ENCODE measurements around the gene EIF2S2.

DNA sequence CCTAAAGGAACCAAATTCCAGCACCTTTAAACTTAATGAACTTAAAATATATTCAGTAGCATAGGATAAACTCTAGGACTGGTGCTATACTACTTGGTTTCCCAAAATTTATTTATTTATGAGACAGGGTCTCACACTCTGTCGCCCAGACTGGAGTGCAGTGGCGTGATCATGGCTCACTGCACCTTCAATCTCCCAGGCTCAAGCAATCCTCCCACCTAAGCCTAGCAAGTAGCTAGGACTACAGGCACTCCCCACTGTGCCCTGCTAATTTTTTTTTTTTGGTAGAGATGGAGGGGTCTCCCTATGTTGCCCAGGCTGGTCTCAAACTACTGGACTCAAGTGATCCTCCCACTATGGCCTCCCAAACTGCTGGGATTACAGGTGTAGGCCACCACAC, 21.4 kb downstream of the EIF2S2 start:
- TF ChIP-seq, protein P1, sequence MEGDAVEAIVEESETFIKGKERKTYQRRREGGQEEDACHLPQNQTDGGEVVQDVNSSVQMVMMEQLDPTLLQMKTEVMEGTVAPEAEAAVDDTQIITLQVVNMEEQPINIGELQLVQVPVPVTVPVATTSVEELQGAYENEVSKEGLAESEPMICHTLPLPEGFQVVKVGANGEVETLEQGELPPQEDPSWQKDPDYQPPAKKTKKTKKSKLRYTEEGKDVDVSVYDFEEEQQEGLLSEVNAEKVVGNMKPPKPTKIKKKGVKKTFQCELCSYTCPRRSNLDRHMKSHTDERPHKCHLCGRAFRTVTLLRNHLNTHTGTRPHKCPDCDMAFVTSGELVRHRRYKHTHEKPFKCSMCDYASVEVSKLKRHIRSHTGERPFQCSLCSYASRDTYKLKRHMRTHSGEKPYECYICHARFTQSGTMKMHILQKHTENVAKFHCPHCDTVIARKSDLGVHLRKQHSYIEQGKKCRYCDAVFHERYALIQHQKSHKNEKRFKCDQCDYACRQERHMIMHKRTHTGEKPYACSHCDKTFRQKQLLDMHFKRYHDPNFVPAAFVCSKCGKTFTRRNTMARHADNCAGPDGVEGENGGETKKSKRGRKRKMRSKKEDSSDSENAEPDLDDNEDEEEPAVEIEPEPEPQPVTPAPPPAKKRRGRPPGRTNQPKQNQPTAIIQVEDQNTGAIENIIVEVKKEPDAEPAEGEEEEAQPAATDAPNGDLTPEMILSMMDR (IDR thresholded peaks at IDR 0.05), result no peak
- TF ChIP-seq EZH2phosphoT487 (IDR thresholded peaks at IDR 0.05), result no peak
- TF ChIP-seq EZH2 (IDR thresholded peaks at IDR 0.05), result no peak
